ENCODE data around the gene CHMP2A. TPM values are rescaled to one million over a fixed set of nuclear protein-coding genes. Genes with fewer than 3 reads are reported as not detected.

The CHMP2A gene
- total and polyA plus RNA-seq, 10 donors: 79.9 to 124 (median 108) TPM

DNA sequence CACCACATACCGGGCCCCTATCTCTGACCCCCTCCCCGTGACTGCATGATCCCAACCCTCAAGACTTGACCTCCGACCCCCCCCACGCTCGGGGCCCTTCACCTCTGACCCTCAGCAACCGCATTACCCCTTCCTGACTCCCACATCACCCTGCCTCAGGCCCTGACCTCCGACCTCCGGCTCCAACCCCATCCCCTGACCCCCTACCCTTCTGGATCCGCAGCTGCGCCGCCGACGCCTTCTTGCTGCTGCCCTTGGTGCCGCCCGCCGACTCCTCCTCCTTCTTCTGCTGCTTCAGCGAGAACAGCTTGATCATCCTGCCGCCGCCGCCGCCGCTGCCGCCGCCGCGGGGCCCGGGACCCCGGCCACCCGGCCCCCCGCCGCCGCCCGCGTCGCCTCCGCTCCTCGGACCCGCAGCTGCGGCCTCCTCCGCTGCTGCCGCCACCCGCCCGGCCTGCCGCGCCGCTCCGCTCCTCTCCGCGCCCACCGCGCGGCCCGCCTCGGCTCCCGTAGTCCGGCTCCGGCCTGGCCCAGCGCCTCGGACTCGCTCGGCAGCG, 3.2 kb upstream of the CHMP2A start, which contains the start of gene UBE2M:
TSS of gene UBE2M (minus strand) at position 546 of the 557 bp plus-strand sequence. CDS start at position 316, 230 bp downstream.
- H3K4me1 ChIP-seq: peaks cover 54 to 84% (median 73%) of the 10 kb centered on the region in 6 donors
- WGBS, 5 donors: 0 to 1% (median 0%) methylated on average over 26 to 62 of the region's 62 CpGs
- intact Hi-C loops (cut with DNase I; ENCODE audit: low total_unique reads): no loop called here

DNA sequence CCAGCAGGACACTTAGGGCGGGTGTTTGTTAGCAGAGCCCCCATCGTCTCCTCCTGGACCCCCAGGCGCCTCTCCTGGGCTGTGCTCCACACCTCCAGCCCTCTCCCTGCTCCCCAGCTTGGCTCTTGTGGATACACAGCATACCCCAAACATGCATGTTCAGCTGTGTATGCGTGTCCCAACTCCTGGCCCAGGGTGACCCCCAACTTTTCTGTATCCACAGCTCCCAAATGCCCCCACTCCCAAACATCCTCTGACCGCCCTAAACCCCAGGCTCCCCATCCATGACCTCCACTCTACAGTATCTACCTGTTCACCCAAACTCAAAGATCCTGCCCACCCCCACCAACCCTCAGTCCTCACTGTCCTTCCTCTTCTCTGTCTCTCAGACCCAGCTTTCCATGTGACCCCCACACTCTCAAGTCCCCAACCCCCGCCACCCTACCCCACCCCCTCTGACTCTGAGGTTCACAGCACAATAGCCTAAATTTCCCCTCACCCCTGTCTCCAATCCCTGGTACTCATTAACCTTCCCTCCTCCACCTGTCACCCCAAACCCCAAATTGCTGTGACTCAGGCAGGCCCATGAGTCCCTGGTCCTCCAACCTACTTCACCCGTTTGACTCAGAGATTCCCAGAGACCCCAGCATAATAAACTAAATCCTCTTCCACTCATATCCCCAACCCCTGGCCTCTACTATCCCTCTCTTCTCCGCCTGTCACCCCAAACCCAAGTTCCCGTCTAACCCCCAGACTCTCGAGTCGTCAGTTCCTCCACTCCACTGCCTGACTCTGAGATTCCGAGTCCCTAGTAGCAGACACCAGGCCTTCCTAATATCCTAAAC, 2.5 kb upstream of the CHMP2A start:
- no peak for TF ChIP-seq POLR2AphosphoS5 (IDR thresholded peaks at IDR 0.05)
- TF ChIP-seq POLR2A (IDR thresholded peaks at IDR 0.05): no peak
- TF ChIP-seq, protein P1, sequence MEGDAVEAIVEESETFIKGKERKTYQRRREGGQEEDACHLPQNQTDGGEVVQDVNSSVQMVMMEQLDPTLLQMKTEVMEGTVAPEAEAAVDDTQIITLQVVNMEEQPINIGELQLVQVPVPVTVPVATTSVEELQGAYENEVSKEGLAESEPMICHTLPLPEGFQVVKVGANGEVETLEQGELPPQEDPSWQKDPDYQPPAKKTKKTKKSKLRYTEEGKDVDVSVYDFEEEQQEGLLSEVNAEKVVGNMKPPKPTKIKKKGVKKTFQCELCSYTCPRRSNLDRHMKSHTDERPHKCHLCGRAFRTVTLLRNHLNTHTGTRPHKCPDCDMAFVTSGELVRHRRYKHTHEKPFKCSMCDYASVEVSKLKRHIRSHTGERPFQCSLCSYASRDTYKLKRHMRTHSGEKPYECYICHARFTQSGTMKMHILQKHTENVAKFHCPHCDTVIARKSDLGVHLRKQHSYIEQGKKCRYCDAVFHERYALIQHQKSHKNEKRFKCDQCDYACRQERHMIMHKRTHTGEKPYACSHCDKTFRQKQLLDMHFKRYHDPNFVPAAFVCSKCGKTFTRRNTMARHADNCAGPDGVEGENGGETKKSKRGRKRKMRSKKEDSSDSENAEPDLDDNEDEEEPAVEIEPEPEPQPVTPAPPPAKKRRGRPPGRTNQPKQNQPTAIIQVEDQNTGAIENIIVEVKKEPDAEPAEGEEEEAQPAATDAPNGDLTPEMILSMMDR (IDR thresholded peaks at IDR 0.05 in 8 of 11, conservative IDR thresholded peaks at IDR 0.05 in 3 of 11): no peak
- 32 to 40% (median 36%) methylated on average over 12 of the region's 12 CpGs for WGBS, 5 donors
- Histone ChIP-seq H3K27ac (peak overlapping the region; percentile 37 to 100 (median 99)), H3K4me3 (peak overlapping the region; percentile 42 to 90 (median 57)), H3K4me1 (peaks cover 47 to 84% (median 71%) of the 10 kb centered on the region in 6 donors), H3K9me3 (no peaks in the 10 kb centered on the region), H3K27me3 (replicated peaks in 1 of 7) (peaks cover 0 to 11% (median 0%) of the 10 kb centered on the region in 7 donors), H3K36me3 (peaks cover 0 to 35% (median 27%) of the 10 kb centered on the region in 6 donors)
- DNase-seq: peak; percentile 78
- intact Hi-C loops (cut with DNase I; ENCODE audit: low total_unique reads): no loop called here

More for the DNA sequence above, 3.2 kb upstream of the CHMP2A start, which contains the start of gene UBE2M:
- TF ChIP-seq POLR2AphosphoS5 (IDR thresholded peaks at IDR 0.05) (no peak), POLR2A (IDR thresholded peaks at IDR 0.05) (no peak)
- TF ChIP-seq, protein P1 (IDR thresholded peaks at IDR 0.05 in 8 of 11, conservative IDR thresholded peaks at IDR 0.05 in 3 of 11): no peak
- Histone ChIP-seq H3K4me3 (peak within 1 kb of the TSS; percentile 48 to 90 (median 62)), H3K9me3 (no peaks in the 10 kb centered on the region), H3K27me3 (replicated peaks in 1 of 7) (peaks cover 0 to 18% (median 0%) of the 10 kb centered on the region in 7 donors), H3K27ac (peak within 1 kb of the TSS; percentile 95 to 100 (median 99)), H3K36me3 (peaks cover 0 to 28% (median 20%) of the 10 kb centered on the region in 6 donors)
- peak; percentile 95 for DNase-seq

DNA sequence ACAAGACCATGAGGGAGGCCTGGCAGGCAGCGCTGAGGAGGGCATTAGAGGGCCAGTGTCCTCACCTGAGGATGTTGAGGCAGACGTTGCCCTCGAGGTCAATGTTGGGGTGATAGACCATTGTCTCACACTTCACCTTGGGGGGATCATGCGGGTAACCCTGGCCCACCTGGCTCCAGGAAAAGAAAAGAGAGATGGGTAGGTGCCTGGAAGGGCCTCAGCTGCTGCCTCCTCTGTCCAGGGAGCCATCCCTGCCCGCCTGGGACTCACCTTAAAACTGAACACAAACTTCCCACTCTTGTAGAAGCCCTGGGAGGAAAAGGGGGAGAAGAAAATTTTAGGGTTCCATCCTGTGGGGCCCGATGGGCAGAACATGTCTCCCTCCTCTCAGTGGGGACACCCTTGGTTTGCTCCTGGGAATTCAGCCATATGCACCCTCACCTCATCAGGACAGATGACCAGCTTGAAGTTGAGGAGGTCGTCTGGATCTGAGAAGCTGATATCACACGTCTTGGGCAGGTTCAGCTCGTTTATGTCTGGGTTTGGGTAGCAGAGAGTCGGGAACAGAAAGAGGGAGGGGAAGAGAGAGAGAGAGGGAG, 1.8 kb upstream of the CHMP2A start:
- peak; percentile 69 for DNase-seq
- Histone ChIP-seq H3K27me3 (replicated peaks in 1 of 7) (peaks cover 0 to 4% (median 0%) of the 10 kb centered on the region in 7 donors), H3K4me3 (peak overlapping the region in 6 of 8 donors; percentile 48 to 90 (median 62)), H3K27ac (peak overlapping the region in 6 of 8 donors; percentile 95 to 100 (median 99)), H3K9me3 (no peaks in the 10 kb centered on the region), H3K4me1 (peaks cover 40 to 82% (median 66%) of the 10 kb centered on the region in 6 donors), H3K36me3 (peaks cover 0 to 42% (median 34%) of the 10 kb centered on the region in 6 donors)
- TF ChIP-seq POLR2AphosphoS5 (IDR thresholded peaks at IDR 0.05) (no peak), POLR2A (IDR thresholded peaks at IDR 0.05) (no peak)
- TF ChIP-seq, protein P1 (IDR thresholded peaks at IDR 0.05 in 8 of 11, conservative IDR thresholded peaks at IDR 0.05 in 3 of 11): no peak
- intact Hi-C loops (cut with DNase I; ENCODE audit: low total_unique reads): no loop called here
- WGBS, 5 donors: 58 to 72% (median 66%) methylated on average over 10 of the region's 10 CpGs
